ENCODE measurements around the gene ZFYVE27.

GRCh38 chr10:97760461-97761257 is 23.7 kb downstream of the ZFYVE27 start:
- TF ChIP-seq, protein P1, sequence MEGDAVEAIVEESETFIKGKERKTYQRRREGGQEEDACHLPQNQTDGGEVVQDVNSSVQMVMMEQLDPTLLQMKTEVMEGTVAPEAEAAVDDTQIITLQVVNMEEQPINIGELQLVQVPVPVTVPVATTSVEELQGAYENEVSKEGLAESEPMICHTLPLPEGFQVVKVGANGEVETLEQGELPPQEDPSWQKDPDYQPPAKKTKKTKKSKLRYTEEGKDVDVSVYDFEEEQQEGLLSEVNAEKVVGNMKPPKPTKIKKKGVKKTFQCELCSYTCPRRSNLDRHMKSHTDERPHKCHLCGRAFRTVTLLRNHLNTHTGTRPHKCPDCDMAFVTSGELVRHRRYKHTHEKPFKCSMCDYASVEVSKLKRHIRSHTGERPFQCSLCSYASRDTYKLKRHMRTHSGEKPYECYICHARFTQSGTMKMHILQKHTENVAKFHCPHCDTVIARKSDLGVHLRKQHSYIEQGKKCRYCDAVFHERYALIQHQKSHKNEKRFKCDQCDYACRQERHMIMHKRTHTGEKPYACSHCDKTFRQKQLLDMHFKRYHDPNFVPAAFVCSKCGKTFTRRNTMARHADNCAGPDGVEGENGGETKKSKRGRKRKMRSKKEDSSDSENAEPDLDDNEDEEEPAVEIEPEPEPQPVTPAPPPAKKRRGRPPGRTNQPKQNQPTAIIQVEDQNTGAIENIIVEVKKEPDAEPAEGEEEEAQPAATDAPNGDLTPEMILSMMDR (IDR thresholded peaks at IDR 0.05), result no peak
- no peak for TF ChIP-seq ZFX (IDR thresholded peaks at IDR 0.05; ENCODE audit: borderline replicate concordance)
